Adrenal gland (tissue), 5 donors: ENCODE results near the gene ZFYVE19.

Experiments
- CTCF ChIP-seq, 6 experiments: fragments of 450-650 bp in 4 of 6; fragments of 200-600 bp in 2 of 6; sonication (generic) in 1 of 6; IDR thresholded peaks; 1 replicate in 5 of 6; 2 replicates in 1 of 6; pipeline versions ENCODE4 v1.5.1 to v1.8.0; 2016 to 2021; ENCODE audit warnings: antibody characterized with exemption in 6 of 6, mild to moderate bottlenecking in 2 of 6, moderate library complexity in 1 of 6
- POLR2A ChIP-seq, 2 donors: fragments of 450-650 bp; IDR thresholded peaks; one replicate each; pipeline ENCODE4 v1.6.1; 2017; ENCODE audit warnings: antibody characterized with exemption in 2 of 2, mild to moderate bottlenecking in 2 of 2, moderate library complexity in 1 of 2
- donor health status: DM: no; HTN: no; CAD: no.

DNA sequence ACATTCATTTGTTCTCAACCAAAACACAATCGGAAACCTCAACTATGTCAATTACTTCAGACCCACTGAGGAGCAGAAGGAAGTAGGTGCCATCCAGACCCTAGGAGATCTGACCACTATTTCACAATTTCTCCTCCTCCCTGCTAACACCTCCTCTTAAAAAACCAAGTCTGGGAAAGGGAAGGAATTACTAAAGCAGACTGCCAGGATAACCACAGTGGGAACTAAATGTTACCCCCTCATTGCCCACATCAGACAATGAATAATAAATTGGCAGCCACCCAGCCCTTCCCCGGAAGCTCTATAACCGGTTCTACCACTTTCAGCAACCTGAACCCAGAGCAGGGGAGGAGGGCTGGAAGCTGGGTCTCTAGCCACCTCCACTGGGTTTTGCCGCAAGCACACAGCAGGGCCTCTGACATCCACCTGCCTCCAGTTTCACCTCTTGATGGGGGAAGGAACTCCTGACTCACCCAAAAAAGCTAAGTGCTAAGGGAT is 19.5 kb upstream of the ZFYVE19 start:
- TF ChIP-seq POLR2A (IDR thresholded peaks at IDR 0.05) (no peak), CTCF (IDR thresholded peaks at IDR 0.05) (no peak)
